Mucosa of descending colon (tissue), 3 donors: Measurements from ENCODE around the gene KRTAP3-1. TPM values are rescaled to one million over a fixed set of nuclear protein-coding genes. Genes with fewer than 3 reads are reported as not detected.
"Not testable (repeated sequence)": the region's sequence is repeated elsewhere in the genome, so short reads cannot be mapped to it uniquely, and the experiment has no call there.

Experiments used
- ATAC-seq: fragments of 200-7000 bp; cut with Tn5 transposase; one replicate; pipeline ENCODE4 v1.9.1; 2020; ENCODE audit warnings: mild to moderate bottlenecking, moderate library complexity
- DNase-seq, 3 donors: peaks; one replicate each; pipeline ENCODE4 v3.0.0-alpha.2; 2020
- H3K36me3 ChIP-seq: fragments of 200-600 bp; one replicate; pipeline ENCODE4 v1.8.0; 2021; ENCODE audit warnings: low read depth, mild to moderate bottlenecking
- H3K4me1 ChIP-seq: fragments of 200-600 bp; one replicate; pipeline ENCODE4 v1.8.0; 2021; ENCODE audit warnings: low read depth, mild to moderate bottlenecking
- H3K4me3 ChIP-seq: fragments of 200-600 bp; one replicate; pipeline ENCODE4 v1.8.0; 2021; ENCODE audit warnings: mild to moderate bottlenecking
- H3K9me3 ChIP-seq: fragments of 200-600 bp; one replicate; pipeline ENCODE4 v1.8.0; 2021; ENCODE audit warnings: mild to moderate bottlenecking
- intact Hi-C, 2 donors: fragments of 100-400 bp; cut with DNase I in 1 of 2; cut with micrococcal nuclease in 1 of 2; formaldehyde crosslinking; loops; one replicate each; pipeline versions ENCODE4 v1.11.0 to v1.11.1; 2022; cut with DNase I, micrococcal nuclease
- total RNA-seq, 3 donors: library from RNA; stranded (reverse); fragmentation: NEBNext Ultra II Directional in 2 of 3; extraction: Animal tissue kit (Norgen Biotek cat#: 25700) in 2 of 3; gene quantifications; one replicate each; pipeline versions ENCODE4 v1.2.1 to v1.2.4, GENCODE V29; 2021 to 2023
- TF ChIP-seq, protein P1 (sequence below): fragments of 200-600 bp; IDR thresholded peaks from one replicate; pipeline ENCODE4 v1.8.0; 2022; ENCODE audit warnings: antibody characterized with exemption, mild to moderate bottlenecking
- donor health status: DM: no; HTN: no; CAD: no; lungs with moderate emphysema.
- donor health status: DM: no; HTN: no; CAD: no.
- donor health status: DM: no; HTN: yes; CAD: no.

The KRTAP3-1 gene
- total RNA-seq, 3 donors from 2014 or later, result not detected

DNA sequence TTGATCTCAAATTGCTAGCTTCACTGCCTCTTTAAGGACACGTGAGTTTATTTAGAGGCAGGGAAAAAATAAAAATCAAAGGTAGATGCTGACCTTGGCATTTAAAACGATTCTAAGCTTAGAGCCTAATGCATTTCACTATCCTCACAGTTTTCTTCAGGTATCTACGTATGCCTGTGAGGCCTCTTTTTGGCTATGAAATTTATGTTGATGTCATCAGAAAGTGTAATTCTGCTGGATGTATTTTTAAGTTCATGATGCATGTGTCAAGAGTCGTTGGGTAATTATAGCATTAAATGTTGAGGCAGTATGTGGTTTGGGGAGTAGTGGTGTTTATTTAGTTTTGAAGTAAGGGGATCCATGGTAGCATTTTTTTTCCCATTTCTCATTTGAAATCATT is 5.0 kb downstream of the KRTAP3-1 start:
- no peaks in the 10 kb centered on the region for H3K36me3 ChIP-seq
- no peaks in the 10 kb centered on the region for H3K9me3 ChIP-seq
- intact Hi-C loops, result no loop called here
- no peak for DNase-seq
- no peaks in the 10 kb centered on the region for H3K4me1 ChIP-seq
- H3K4me3 ChIP-seq, result no peak overlapping the region
- TF ChIP-seq, protein P1, sequence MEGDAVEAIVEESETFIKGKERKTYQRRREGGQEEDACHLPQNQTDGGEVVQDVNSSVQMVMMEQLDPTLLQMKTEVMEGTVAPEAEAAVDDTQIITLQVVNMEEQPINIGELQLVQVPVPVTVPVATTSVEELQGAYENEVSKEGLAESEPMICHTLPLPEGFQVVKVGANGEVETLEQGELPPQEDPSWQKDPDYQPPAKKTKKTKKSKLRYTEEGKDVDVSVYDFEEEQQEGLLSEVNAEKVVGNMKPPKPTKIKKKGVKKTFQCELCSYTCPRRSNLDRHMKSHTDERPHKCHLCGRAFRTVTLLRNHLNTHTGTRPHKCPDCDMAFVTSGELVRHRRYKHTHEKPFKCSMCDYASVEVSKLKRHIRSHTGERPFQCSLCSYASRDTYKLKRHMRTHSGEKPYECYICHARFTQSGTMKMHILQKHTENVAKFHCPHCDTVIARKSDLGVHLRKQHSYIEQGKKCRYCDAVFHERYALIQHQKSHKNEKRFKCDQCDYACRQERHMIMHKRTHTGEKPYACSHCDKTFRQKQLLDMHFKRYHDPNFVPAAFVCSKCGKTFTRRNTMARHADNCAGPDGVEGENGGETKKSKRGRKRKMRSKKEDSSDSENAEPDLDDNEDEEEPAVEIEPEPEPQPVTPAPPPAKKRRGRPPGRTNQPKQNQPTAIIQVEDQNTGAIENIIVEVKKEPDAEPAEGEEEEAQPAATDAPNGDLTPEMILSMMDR, result no peak
- no peak for ATAC-seq

DNA sequence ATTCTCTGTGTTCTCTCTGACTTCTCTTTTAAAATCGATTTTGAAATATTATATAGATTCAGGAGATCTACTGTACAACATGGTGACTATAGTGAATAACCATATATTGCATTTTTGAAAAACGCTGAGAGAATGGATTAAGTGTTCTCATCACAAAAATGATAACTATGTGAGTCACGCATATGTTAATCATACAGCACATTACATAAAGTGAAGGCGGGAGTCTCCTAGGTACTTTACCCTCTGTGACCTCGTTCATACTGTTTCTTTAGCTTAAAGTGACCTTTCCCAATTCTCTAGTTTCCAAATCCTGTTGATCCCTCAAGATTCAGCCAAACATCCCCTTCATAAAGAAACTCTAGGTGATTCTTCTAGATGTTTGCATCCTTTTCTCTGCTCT is 6.1 kb downstream of the KRTAP3-1 start:
- no peaks in the 10 kb centered on the region for H3K4me1 ChIP-seq
- no peak for DNase-seq
- no peaks in the 10 kb centered on the region for H3K9me3 ChIP-seq
- no peak overlapping the region for H3K4me3 ChIP-seq
- no peaks in the 10 kb centered on the region for H3K36me3 ChIP-seq
- ATAC-seq, result no peak
- TF ChIP-seq, protein P1, result no peak
- intact Hi-C loops, result no loop called here

DNA sequence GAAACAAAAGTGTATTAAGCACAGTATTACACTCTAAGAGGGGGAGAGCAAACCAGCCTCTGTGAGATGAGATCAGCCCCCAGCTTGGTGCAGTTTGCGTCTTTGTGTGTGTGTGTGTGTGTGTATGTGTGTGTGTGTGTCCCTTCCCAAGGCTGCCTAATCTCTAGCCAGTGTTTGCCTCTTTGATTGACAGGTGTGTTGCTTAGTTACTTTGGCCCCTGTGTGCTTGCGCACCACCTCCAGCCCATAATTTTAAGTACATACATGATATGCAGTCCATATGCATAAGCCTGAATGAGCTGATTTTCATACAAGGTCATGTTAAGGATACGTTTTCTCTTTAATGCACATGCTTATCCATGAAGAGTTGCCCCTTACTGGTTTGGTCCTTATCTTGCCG is 7.1 kb downstream of the KRTAP3-1 start:
- intact Hi-C loops, result no loop called here
- DNase-seq (no peak), ATAC-seq (no peak)
- TF ChIP-seq, protein P1, result no peak
- H3K4me1 ChIP-seq, result no peaks in the 10 kb centered on the region
- no peaks in the 10 kb centered on the region for H3K9me3 ChIP-seq
- H3K4me3 ChIP-seq, result no peak overlapping the region
- no peaks in the 10 kb centered on the region for H3K36me3 ChIP-seq

DNA sequence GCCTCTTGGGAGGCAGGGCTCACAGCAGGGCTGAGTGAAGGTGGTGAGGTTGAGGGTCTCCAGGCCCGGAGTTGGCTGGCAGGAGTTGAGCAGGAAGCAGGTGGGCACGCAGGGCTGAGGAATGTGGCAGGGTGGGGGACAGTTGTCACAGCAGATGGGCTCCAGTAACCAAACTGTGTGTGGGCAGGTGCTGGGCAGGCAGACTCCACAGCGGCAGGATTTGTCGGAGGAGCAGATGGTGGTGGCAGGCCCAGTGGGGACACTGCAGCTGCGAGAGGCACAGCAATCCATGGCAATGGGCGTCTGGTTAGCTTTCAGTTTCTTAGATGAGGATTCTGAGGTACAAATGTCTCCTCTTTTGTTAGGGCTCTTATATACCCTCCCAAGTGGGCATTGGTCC is 9.4 kb downstream of the KRTAP3-1 start, which contains the start of gene KRTAP3-2:
Gene KRTAP3-2, minus strand, starts transcription at position 344 of the 400 bp plus-strand sequence. Its CDS starts 53 bp downstream, at position 291.
- DNase-seq, H3K4me3 ChIP-seq, H3K36me3 ChIP-seq, intact Hi-C loops, H3K4me1 ChIP-seq, H3K9me3 ChIP-seq, ATAC-seq: not testable (repeated sequence)

DNA sequence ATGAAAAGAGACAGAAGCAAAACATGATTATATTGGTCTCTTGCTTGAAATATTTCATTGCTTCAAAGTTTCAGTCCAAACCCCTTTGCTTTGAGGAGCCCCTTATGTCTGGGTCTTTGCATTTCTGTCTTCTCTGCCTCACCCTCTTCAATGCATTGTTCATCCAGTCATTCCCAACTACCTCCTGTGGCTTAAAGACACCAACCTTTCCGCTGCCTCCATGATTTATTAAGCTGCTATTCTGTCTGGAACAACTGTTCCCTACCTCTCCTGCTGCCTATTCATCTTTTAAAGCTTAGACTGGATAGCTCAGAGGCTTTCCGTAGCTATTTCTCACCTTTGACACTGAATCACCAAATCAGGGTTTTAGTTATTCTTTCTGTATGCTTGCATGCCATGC is 11.6 kb downstream of the KRTAP3-1 start:
- intact Hi-C loops, result no loop called here
- no peak for DNase-seq
- Histone ChIP-seq H3K9me3 (no peaks in the 10 kb centered on the region), H3K36me3 (no peaks in the 10 kb centered on the region), H3K4me1 (no peaks in the 10 kb centered on the region), H3K4me3 (no peak overlapping the region)
- ATAC-seq, result no peak
- TF ChIP-seq, protein P1, result no peak

DNA sequence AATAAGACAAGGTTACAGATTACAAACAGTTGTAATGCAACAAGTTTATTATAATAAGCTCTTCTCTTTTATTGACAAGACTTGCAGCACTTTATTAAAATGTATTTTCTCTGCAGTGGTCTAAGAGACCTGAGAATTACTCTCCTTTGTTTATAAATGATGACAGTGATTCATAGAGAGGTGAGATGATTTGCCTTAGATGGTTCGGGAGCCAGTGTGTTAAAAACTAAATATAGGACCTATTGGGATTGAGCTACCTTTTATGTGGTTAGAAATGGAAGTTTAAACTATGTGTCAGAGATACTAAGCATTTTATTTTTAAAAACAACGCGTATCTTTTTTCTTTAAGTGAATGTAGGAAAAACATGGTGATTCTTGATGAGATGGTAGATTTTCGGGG is 12.1 kb downstream of the KRTAP3-1 start:
- no peak overlapping the region for H3K4me3 ChIP-seq
- no peaks in the 10 kb centered on the region for H3K36me3 ChIP-seq
- intact Hi-C loops, result no loop called here
- no peak for ATAC-seq
- TF ChIP-seq, protein P1, result no peak
- H3K9me3 ChIP-seq, result no peaks in the 10 kb centered on the region
- no peaks in the 10 kb centered on the region for H3K4me1 ChIP-seq
- DNase-seq, result no peak
